Neural progenitor cell (in vitro differentiated cells): ENCODE results near the gene RBM17. TPM values are rescaled to one million over a fixed set of nuclear protein-coding genes. Genes with fewer than 3 reads are reported as not detected.
A peak's percentile ranks its signal among the peaks of the same experiment; 100 is the strongest.
"Not testable (repeated sequence)": the region's sequence is repeated elsewhere in the genome, so short reads cannot be mapped to it uniquely, and the experiment has no call there.

Experiments used
- DNase-seq: peaks from one replicate; pipeline ENCODE4 v3.0.0-alpha.2; 2016; ENCODE audit warnings: low spot score
- H2AFZ ChIP-seq: fragments of 200-600 bp; sonication (generic); replicated peaks from 2 replicates; pipeline ENCODE4 v1.6.1; 2016; ENCODE audit warnings: antibody characterized with exemption
- H3F3A ChIP-seq: fragments of 200-600 bp; sonication (generic); 2 replicates; pipeline ENCODE4 v1.6.1; 2016; ENCODE audit warnings: antibody characterized with exemption, low read depth
- H3K27ac ChIP-seq: fragments of 200-600 bp; sonication (generic); 2 replicates; pipeline ENCODE4 v1.5.1; 2016; ENCODE audit warnings: mild to moderate bottlenecking
- H3K27me3 ChIP-seq: fragments of 200-600 bp; sonication (generic); 2 replicates; pipeline ENCODE4 v1.6.1; 2016; ENCODE audit warnings: mild to moderate bottlenecking, moderate library complexity
- H3K36me3 ChIP-seq: fragments of 200-600 bp; sonication (generic); 2 replicates; pipeline ENCODE4 v1.5.1; 2016
- H3K4me1 ChIP-seq: fragments of 200-600 bp; sonication (generic); 2 replicates; pipeline ENCODE4 v1.6.1; 2016; ENCODE audit warnings: mixed run types
- H3K4me2 ChIP-seq: fragments of 200-600 bp; sonication (generic); 2 replicates; pipeline ENCODE4 v1.6.1; 2016
- H3K4me3 ChIP-seq: fragments of 200-600 bp; sonication (generic); 2 replicates; pipeline ENCODE4 v1.5.1; 2016
- H3K79me2 ChIP-seq: fragments of 200-600 bp; sonication (generic); 2 replicates; pipeline ENCODE4 v1.6.1; 2016; ENCODE audit warnings: low read depth
- H3K9ac ChIP-seq: fragments of 200-600 bp; sonication (generic); 2 replicates; pipeline ENCODE4 v1.6.1; 2016
- H3K9me3 ChIP-seq: fragments of 200-600 bp; sonication (generic); 2 replicates; pipeline ENCODE4 v1.5.1; 2016; ENCODE audit warnings: low read depth
- H4K20me1 ChIP-seq: fragments of 200-600 bp; sonication (generic); 2 replicates; pipeline ENCODE4 v1.6.1; 2016; ENCODE audit warnings: low read depth
- H3K27ac Mint-ChIP-seq: 3 replicates; pipeline ENCODE4 v1.8.0; 2021; ENCODE audit warnings: mixed read lengths
- H3K27me3 Mint-ChIP-seq: 2 replicates; pipeline ENCODE4 v1.8.0; 2022; ENCODE audit warnings: low read depth, mild to moderate bottlenecking, inconsistent platforms, moderate library complexity, mixed read lengths; ENCODE audit not compliant: insufficient read depth
- H3K36me3 Mint-ChIP-seq: 3 replicates; pipeline ENCODE4 v1.8.0; 2021; ENCODE audit warnings: mixed read lengths
- H3K4me1 Mint-ChIP-seq: 3 replicates; pipeline ENCODE4 v1.8.0; 2021; ENCODE audit warnings: mixed read lengths
- H3K4me3 Mint-ChIP-seq: 3 replicates; pipeline ENCODE4 v1.8.0; 2021; ENCODE audit warnings: mild to moderate bottlenecking, moderate library complexity, mixed read lengths
- H3K9me3 Mint-ChIP-seq: 3 replicates; pipeline ENCODE4 v1.8.0; 2020; ENCODE audit warnings: mixed read lengths
- CTCF ChIP-seq: fragments of 200-600 bp; sonication (generic); IDR thresholded peaks from 2 replicates; pipeline ENCODE4 v1.5.1; 2017; ENCODE audit warnings: antibody characterized with exemption, mild to moderate bottlenecking
- EZH2 ChIP-seq: fragments of 200-600 bp; sonication (generic); IDR thresholded peaks from 2 replicates; pipeline ENCODE4 v1.6.1; 2017; ENCODE audit warnings: antibody characterized with exemption, mild to moderate bottlenecking, moderate library complexity
- EZH2phosphoT487 ChIP-seq: fragments of 200-600 bp; sonication (generic); IDR thresholded peaks from 2 replicates; pipeline ENCODE4 v1.6.1; 2017; ENCODE audit warnings: antibody characterized with exemption
- total RNA-seq: library from RNA; depleted of rRNA; stranded (reverse); fragments of >200 nt; gene quantifications from 2 replicates; pipeline ENCODE4 v1.2.3, GENCODE V29; 2015; ENCODE audit warnings: low replicate concordance

The RBM17 gene, protein sequence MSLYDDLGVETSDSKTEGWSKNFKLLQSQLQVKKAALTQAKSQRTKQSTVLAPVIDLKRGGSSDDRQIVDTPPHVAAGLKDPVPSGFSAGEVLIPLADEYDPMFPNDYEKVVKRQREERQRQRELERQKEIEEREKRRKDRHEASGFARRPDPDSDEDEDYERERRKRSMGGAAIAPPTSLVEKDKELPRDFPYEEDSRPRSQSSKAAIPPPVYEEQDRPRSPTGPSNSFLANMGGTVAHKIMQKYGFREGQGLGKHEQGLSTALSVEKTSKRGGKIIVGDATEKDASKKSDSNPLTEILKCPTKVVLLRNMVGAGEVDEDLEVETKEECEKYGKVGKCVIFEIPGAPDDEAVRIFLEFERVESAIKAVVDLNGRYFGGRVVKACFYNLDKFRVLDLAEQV
- total RNA-seq = 67.2 and 73.6 TPM in 2 replicates

GRCh38 chr10:6088721-6089333 is at the start of gene RBM17:
Gene RBM17, plus strand, starts transcription at chr10:6089034. Its CDS starts 8,032 bp downstream, at chr10:6097066.
- peak within 1 kb of the TSS; percentile 95 for H3K4me3 Mint-ChIP-seq
- peaks cover 15% of the 10 kb centered on the region for H3K4me1 ChIP-seq
- peak within 1 kb of the TSS; percentile 61 for H2AFZ ChIP-seq

DNA sequence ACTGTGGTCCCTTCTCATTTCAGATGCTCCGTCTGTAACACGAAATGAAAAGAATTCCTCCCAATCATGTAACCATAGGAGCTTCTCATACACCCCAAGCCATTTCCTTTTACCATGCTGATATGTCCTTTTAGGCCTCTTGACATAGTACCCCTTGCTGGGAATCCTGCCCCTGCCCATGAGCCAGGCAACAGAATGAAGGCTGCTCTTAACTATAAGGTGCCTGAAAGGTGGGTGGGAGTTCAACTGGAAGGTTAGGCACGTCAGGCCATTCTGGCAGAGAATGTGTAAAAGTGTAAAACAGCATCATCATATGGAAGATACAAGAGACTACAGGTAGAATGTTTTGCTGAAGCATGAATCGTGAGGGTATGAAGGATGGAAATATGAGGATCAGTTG is 49.1 kb upstream of the RBM17 start:
- no peak overlapping the region for H3K4me2 ChIP-seq
- no peaks in the 10 kb centered on the region for H3K27me3 ChIP-seq
- TF ChIP-seq CTCF = no peak
- no peak for TF ChIP-seq EZH2phosphoT487
- no peak for TF ChIP-seq EZH2
- H3K9ac ChIP-seq = no peak overlapping the region
- no peaks in the 10 kb centered on the region for H3K36me3 ChIP-seq
- no peaks in the 10 kb centered on the region for H4K20me1 ChIP-seq
- H3K9me3 ChIP-seq = no peaks in the 10 kb centered on the region
- Mint-ChIP-seq H3K4me3 (no peak overlapping the region), H3K9me3 (no peaks in the 10 kb centered on the region), H3K27me3 (peaks cover 2% of the 10 kb centered on the region), H3K27ac (no peak overlapping the region), H3K4me1 (peaks cover 6% of the 10 kb centered on the region), H3K36me3 (no peaks in the 10 kb centered on the region)
- peaks cover 6% of the 10 kb centered on the region for H3K4me1 ChIP-seq
- no peak overlapping the region for H3K27ac ChIP-seq
- no peak overlapping the region for H2AFZ ChIP-seq
- no peak overlapping the region for H3K4me3 ChIP-seq
- H3K79me2 ChIP-seq = no peaks in the 10 kb centered on the region
- no peaks in the 10 kb centered on the region for H3F3A ChIP-seq
- no peak for DNase-seq

More at GRCh38 chr10:6088721-6089333, at the start of gene RBM17:
- H3K27ac Mint-ChIP-seq = peak within 1 kb of the TSS; percentile 89
- Histone ChIP-seq H3K36me3 (no peaks in the 10 kb centered on the region), H3K27ac (no peak within 1 kb of the TSS), H3K4me2 (peak within 1 kb of the TSS; percentile 97), H3K4me3 (peak within 1 kb of the TSS; percentile 97), H3K9me3 (no peaks in the 10 kb centered on the region), H3K27me3 (no peaks in the 10 kb centered on the region), H3K79me2 (peaks cover 47% of the 10 kb centered on the region), H3K9ac (peak within 1 kb of the TSS; percentile 90), H4K20me1 (peaks cover 47% of the 10 kb centered on the region), H3F3A (no peaks in the 10 kb centered on the region)
- H3K27me3 Mint-ChIP-seq = peaks cover 10% of the 10 kb centered on the region
- peaks cover 5% of the 10 kb centered on the region for H3K9me3 Mint-ChIP-seq
- H3K4me1 Mint-ChIP-seq = peaks cover 36% of the 10 kb centered on the region
- peaks cover 9% of the 10 kb centered on the region for H3K36me3 Mint-ChIP-seq
- peak; percentile 98 for DNase-seq
- peak; percentile 100 for TF ChIP-seq CTCF
- peak; percentile 15 for TF ChIP-seq EZH2
- no peak for TF ChIP-seq EZH2phosphoT487

- H3K4me1 Mint-ChIP-seq = peaks cover 6% of the 10 kb centered on the region
- no peak overlapping the region for H3K9ac ChIP-seq
- H2AFZ ChIP-seq = no peak overlapping the region
- H3K9me3 Mint-ChIP-seq = no peaks in the 10 kb centered on the region
- no peak overlapping the region for H3K27ac Mint-ChIP-seq
- H4K20me1 ChIP-seq = no peaks in the 10 kb centered on the region
- H3K27me3 Mint-ChIP-seq = peaks cover 2% of the 10 kb centered on the region
- no peak overlapping the region for H3K4me3 ChIP-seq
- DNase-seq = no peak
- no peaks in the 10 kb centered on the region for H3K9me3 ChIP-seq
- peaks cover 6% of the 10 kb centered on the region for H3K4me1 ChIP-seq
- H3K36me3 Mint-ChIP-seq = no peaks in the 10 kb centered on the region
- H3K36me3 ChIP-seq = no peaks in the 10 kb centered on the region
- H3K4me2 ChIP-seq = no peak overlapping the region
- no peaks in the 10 kb centered on the region for H3K79me2 ChIP-seq
- no peak overlapping the region for H3K4me3 Mint-ChIP-seq
- TF ChIP-seq EZH2phosphoT487 (no peak), EZH2 (no peak), CTCF (no peak)
- H3K27me3 ChIP-seq = no peaks in the 10 kb centered on the region
- no peak overlapping the region for H3K27ac ChIP-seq
- no peaks in the 10 kb centered on the region for H3F3A ChIP-seq
These were observed 48.6 kb upstream of the RBM17 start for GRCh38 chr10:6040205-6040604.

DNA sequence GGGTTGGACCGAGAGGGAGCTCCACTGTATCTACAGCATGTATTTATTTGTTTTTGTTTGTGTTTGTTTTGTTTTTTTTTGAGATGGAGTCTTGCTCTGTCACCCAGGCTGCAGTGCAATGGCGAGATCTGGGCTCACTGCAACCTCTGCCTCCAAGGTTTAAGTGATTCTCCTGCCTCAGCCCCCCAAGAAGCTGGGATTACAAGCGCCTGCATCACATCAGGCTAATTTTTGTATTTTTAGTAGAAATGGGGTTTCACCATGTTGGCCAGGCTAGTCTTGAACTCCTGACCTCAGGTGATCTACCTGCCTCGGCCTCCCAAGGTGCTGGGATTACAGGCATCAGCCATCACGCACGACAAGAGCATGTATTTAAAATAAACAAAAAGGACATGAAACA is 45.5 kb upstream of the RBM17 start:
- not testable (repeated sequence) for H3K27me3 ChIP-seq, H3K79me2 ChIP-seq, H3K4me1 ChIP-seq, H3K27ac ChIP-seq, H3K4me1 Mint-ChIP-seq, H2AFZ ChIP-seq, H3K4me3 ChIP-seq, H3K36me3 ChIP-seq, H3K36me3 Mint-ChIP-seq, H3K9me3 Mint-ChIP-seq, H3K27me3 Mint-ChIP-seq, H3K27ac Mint-ChIP-seq, H3K9ac ChIP-seq, H3K4me2 ChIP-seq, H3K4me3 Mint-ChIP-seq, H3K9me3 ChIP-seq, H3F3A ChIP-seq, H4K20me1 ChIP-seq, DNase-seq
